Neural progenitor cell (in vitro differentiated cells): ENCODE data around the gene FBXL12. TPM values are rescaled to one million over a fixed set of nuclear protein-coding genes. Genes with fewer than 3 reads are reported as not detected.

Source experiments
- DNase-seq: peaks from one replicate; pipeline ENCODE4 v3.0.0-alpha.2; 2016; ENCODE audit warnings: low spot score
- H2AFZ ChIP-seq: fragments of 200-600 bp; sonication (generic); replicated peaks from 2 replicates; pipeline ENCODE4 v1.6.1; 2016; ENCODE audit warnings: antibody characterized with exemption
- H3F3A ChIP-seq: fragments of 200-600 bp; sonication (generic); 2 replicates; pipeline ENCODE4 v1.6.1; 2016; ENCODE audit warnings: antibody characterized with exemption, low read depth
- H3K27ac ChIP-seq: fragments of 200-600 bp; sonication (generic); 2 replicates; pipeline ENCODE4 v1.5.1; 2016; ENCODE audit warnings: mild to moderate bottlenecking
- H3K27me3 ChIP-seq: fragments of 200-600 bp; sonication (generic); 2 replicates; pipeline ENCODE4 v1.6.1; 2016; ENCODE audit warnings: mild to moderate bottlenecking, moderate library complexity
- H3K36me3 ChIP-seq: fragments of 200-600 bp; sonication (generic); 2 replicates; pipeline ENCODE4 v1.5.1; 2016
- H3K4me1 ChIP-seq: fragments of 200-600 bp; sonication (generic); 2 replicates; pipeline ENCODE4 v1.6.1; 2016; ENCODE audit warnings: mixed run types
- H3K4me2 ChIP-seq: fragments of 200-600 bp; sonication (generic); 2 replicates; pipeline ENCODE4 v1.6.1; 2016
- H3K4me3 ChIP-seq: fragments of 200-600 bp; sonication (generic); 2 replicates; pipeline ENCODE4 v1.5.1; 2016
- H3K79me2 ChIP-seq: fragments of 200-600 bp; sonication (generic); 2 replicates; pipeline ENCODE4 v1.6.1; 2016; ENCODE audit warnings: low read depth
- H3K9ac ChIP-seq: fragments of 200-600 bp; sonication (generic); 2 replicates; pipeline ENCODE4 v1.6.1; 2016
- H3K9me3 ChIP-seq: fragments of 200-600 bp; sonication (generic); 2 replicates; pipeline ENCODE4 v1.5.1; 2016; ENCODE audit warnings: low read depth
- H4K20me1 ChIP-seq: fragments of 200-600 bp; sonication (generic); 2 replicates; pipeline ENCODE4 v1.6.1; 2016; ENCODE audit warnings: low read depth
- H3K27ac Mint-ChIP-seq: 3 replicates; pipeline ENCODE4 v1.8.0; 2021; ENCODE audit warnings: mixed read lengths
- H3K27me3 Mint-ChIP-seq: 2 replicates; pipeline ENCODE4 v1.8.0; 2022; ENCODE audit warnings: low read depth, mild to moderate bottlenecking, inconsistent platforms, moderate library complexity, mixed read lengths; ENCODE audit not compliant: insufficient read depth
- H3K36me3 Mint-ChIP-seq: 3 replicates; pipeline ENCODE4 v1.8.0; 2021; ENCODE audit warnings: mixed read lengths
- H3K4me1 Mint-ChIP-seq: 3 replicates; pipeline ENCODE4 v1.8.0; 2021; ENCODE audit warnings: mixed read lengths
- H3K4me3 Mint-ChIP-seq: 3 replicates; pipeline ENCODE4 v1.8.0; 2021; ENCODE audit warnings: mild to moderate bottlenecking, moderate library complexity, mixed read lengths
- H3K9me3 Mint-ChIP-seq: 3 replicates; pipeline ENCODE4 v1.8.0; 2020; ENCODE audit warnings: mixed read lengths
- EZH2 ChIP-seq: fragments of 200-600 bp; sonication (generic); IDR thresholded peaks from 2 replicates; pipeline ENCODE4 v1.6.1; 2017; ENCODE audit warnings: antibody characterized with exemption, mild to moderate bottlenecking, moderate library complexity
- EZH2phosphoT487 ChIP-seq: fragments of 200-600 bp; sonication (generic); IDR thresholded peaks from 2 replicates; pipeline ENCODE4 v1.6.1; 2017; ENCODE audit warnings: antibody characterized with exemption
- total RNA-seq: library from RNA; depleted of rRNA; stranded (reverse); fragments of >200 nt; gene quantifications from 2 replicates; pipeline ENCODE4 v1.2.3, GENCODE V29; 2015; ENCODE audit warnings: low replicate concordance
- TF ChIP-seq, protein P1 (sequence below): fragments of 200-600 bp; sonication (generic); IDR thresholded peaks from 2 replicates; pipeline ENCODE4 v1.5.1; 2017; ENCODE audit warnings: antibody characterized with exemption, mild to moderate bottlenecking

The FBXL12 gene
- total RNA-seq, 1 donor from 2014 or later = 9.9 TPM

DNA sequence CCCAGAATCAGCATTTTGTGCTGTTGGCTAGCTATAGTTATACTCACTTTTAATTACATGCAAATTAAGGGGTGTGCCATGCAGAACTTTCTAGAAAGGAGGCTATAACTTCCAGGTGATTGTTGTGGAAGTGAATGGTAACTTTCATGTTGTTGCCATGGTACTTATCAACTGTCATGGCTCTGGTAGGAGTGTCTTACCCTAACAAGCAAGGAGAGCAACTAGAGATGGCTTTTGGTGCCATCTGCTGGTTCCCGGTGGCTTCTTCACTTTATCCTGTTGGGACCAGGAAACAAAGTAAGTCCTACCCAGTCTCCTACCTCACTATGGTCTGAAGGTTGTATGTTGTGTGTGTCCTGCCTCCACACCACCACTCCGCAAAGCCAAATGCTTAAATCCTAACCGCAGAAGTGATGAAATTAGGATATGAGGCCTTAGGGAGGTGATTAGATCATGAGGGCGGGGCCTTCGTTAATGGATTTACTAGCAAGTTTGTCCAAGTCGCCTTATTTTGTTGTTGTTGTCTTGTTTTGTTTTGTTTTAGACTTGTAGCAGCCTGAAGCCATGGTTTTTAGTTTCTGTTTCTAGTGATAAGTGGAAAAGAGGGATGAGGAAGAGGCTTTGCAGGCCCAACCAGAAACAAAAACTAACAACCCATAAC, 22.6 kb downstream of the FBXL12 start:
- peak overlapping the region; percentile 2 for H3K27ac Mint-ChIP-seq
- no peaks in the 10 kb centered on the region for H3K9me3 ChIP-seq
- H3K4me2 ChIP-seq = no peak overlapping the region
- no peaks in the 10 kb centered on the region for H3K9me3 Mint-ChIP-seq
- H3K4me1 ChIP-seq = peaks cover 6% of the 10 kb centered on the region
- peaks cover 2% of the 10 kb centered on the region for H3K27me3 Mint-ChIP-seq
- H3K4me3 ChIP-seq = no peak overlapping the region
- no peak overlapping the region for H3K4me3 Mint-ChIP-seq
- peak; percentile 87 for DNase-seq
- H3F3A ChIP-seq = peaks cover 17% of the 10 kb centered on the region
- H4K20me1 ChIP-seq = no peaks in the 10 kb centered on the region
- H3K9ac ChIP-seq = no peak overlapping the region
- TF ChIP-seq, protein P1, sequence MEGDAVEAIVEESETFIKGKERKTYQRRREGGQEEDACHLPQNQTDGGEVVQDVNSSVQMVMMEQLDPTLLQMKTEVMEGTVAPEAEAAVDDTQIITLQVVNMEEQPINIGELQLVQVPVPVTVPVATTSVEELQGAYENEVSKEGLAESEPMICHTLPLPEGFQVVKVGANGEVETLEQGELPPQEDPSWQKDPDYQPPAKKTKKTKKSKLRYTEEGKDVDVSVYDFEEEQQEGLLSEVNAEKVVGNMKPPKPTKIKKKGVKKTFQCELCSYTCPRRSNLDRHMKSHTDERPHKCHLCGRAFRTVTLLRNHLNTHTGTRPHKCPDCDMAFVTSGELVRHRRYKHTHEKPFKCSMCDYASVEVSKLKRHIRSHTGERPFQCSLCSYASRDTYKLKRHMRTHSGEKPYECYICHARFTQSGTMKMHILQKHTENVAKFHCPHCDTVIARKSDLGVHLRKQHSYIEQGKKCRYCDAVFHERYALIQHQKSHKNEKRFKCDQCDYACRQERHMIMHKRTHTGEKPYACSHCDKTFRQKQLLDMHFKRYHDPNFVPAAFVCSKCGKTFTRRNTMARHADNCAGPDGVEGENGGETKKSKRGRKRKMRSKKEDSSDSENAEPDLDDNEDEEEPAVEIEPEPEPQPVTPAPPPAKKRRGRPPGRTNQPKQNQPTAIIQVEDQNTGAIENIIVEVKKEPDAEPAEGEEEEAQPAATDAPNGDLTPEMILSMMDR = peak; percentile 88
- TF ChIP-seq EZH2 (no peak), EZH2phosphoT487 (no peak)
- H3K36me3 Mint-ChIP-seq = no peaks in the 10 kb centered on the region
- H3K4me1 Mint-ChIP-seq = peaks cover 9% of the 10 kb centered on the region
- no peaks in the 10 kb centered on the region for H3K36me3 ChIP-seq
- H3K27ac ChIP-seq = no peak overlapping the region
- peaks cover 5% of the 10 kb centered on the region for H3K27me3 ChIP-seq
- H3K79me2 ChIP-seq = no peaks in the 10 kb centered on the region
- H2AFZ ChIP-seq = peak overlapping the region; percentile 88

- H2AFZ ChIP-seq = peak overlapping the region; percentile 99
- H3K9ac ChIP-seq = no peak overlapping the region
- Mint-ChIP-seq H3K27me3 (peaks cover 2% of the 10 kb centered on the region), H3K36me3 (no peaks in the 10 kb centered on the region), H3K4me1 (peaks cover 15% of the 10 kb centered on the region), H3K27ac (peak overlapping the region; percentile 19), H3K9me3 (no peaks in the 10 kb centered on the region), H3K4me3 (peak overlapping the region; percentile 87)
- no peaks in the 10 kb centered on the region for H3K9me3 ChIP-seq
- no peaks in the 10 kb centered on the region for H4K20me1 ChIP-seq
- H3F3A ChIP-seq = peaks cover 31% of the 10 kb centered on the region
- peaks cover 5% of the 10 kb centered on the region for H3K27me3 ChIP-seq
- peaks cover 12% of the 10 kb centered on the region for H3K4me1 ChIP-seq
- H3K4me3 ChIP-seq = peak overlapping the region; percentile 88
- H3K27ac ChIP-seq = no peak overlapping the region
- no peaks in the 10 kb centered on the region for H3K36me3 ChIP-seq
- peak overlapping the region; percentile 76 for H3K4me2 ChIP-seq
- no peaks in the 10 kb centered on the region for H3K79me2 ChIP-seq
- TF ChIP-seq EZH2phosphoT487 = no peak
- TF ChIP-seq EZH2 = no peak
- TF ChIP-seq, protein P1 = no peak
- no peak for DNase-seq
These were observed 25.7 kb downstream of the FBXL12 start for GRCh38 chr19:9793071-9793591.

- H3K9ac ChIP-seq = no peak overlapping the region
- H3K36me3 ChIP-seq = no peaks in the 10 kb centered on the region
- TF ChIP-seq, protein P1 = peak; percentile 14
- TF ChIP-seq EZH2 (peak; percentile 31), EZH2phosphoT487 (no peak)
- peaks cover 31% of the 10 kb centered on the region for H3F3A ChIP-seq
- Mint-ChIP-seq H3K4me3 (peak overlapping the region; percentile 87), H3K9me3 (no peaks in the 10 kb centered on the region), H3K4me1 (peaks cover 15% of the 10 kb centered on the region), H3K36me3 (no peaks in the 10 kb centered on the region), H3K27me3 (no peaks in the 10 kb centered on the region), H3K27ac (no peak overlapping the region)
- peak overlapping the region; percentile 76 for H3K4me2 ChIP-seq
- peak; percentile 99 for DNase-seq
- H3K79me2 ChIP-seq = no peaks in the 10 kb centered on the region
- H3K9me3 ChIP-seq = no peaks in the 10 kb centered on the region
- peaks cover 5% of the 10 kb centered on the region for H3K27me3 ChIP-seq
- peak overlapping the region; percentile 99 for H2AFZ ChIP-seq
- H3K4me1 ChIP-seq = peaks cover 12% of the 10 kb centered on the region
- H4K20me1 ChIP-seq = no peaks in the 10 kb centered on the region
- H3K4me3 ChIP-seq = peak overlapping the region; percentile 88
- H3K27ac ChIP-seq = no peak overlapping the region
These were observed 26.4 kb downstream of the FBXL12 start for GRCh38 chr19:9792206-9793070.
